Measurements from ENCODE around the gene MRPL37. TPM values are rescaled to one million over a fixed set of nuclear protein-coding genes. Genes with fewer than 3 reads are reported as not detected.
"Not testable (repeated sequence)": the region's sequence is repeated elsewhere in the genome, so short reads cannot be mapped to it uniquely, and the experiment has no call there.

Gene MRPL37
- total RNA-seq, 2 donors from 2014 or later, result 115 to 164 TPM

DNA sequence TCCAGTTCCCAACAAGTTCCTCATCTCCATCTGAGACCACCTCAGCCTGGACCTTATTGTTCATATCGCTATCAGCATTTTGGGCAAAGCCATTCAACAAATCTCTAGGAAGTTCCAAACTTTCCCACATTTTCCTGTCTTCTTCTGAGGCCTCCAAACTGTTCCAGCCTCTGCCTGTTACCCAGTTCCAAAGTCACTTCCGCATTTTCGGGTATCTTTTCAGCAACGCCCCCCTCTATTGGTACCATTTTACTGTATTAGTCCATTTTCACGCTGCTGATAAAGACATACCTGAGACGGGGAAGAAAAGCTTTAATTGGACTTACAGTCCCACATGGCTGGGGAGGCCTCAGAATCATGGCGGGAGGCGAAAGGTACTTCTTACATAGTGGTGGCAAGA lies 33.6 kb upstream of the MRPL37 start:
- H3K36me3 Mint-ChIP-seq (ENCODE audit: low read depth); H3K4me3 Mint-ChIP-seq; ATAC-seq (replicated peaks); H3K27me3 Mint-ChIP-seq; H3K27ac Mint-ChIP-seq; H3K4me1 Mint-ChIP-seq; H3K9me3 Mint-ChIP-seq: not testable (repeated sequence)

DNA sequence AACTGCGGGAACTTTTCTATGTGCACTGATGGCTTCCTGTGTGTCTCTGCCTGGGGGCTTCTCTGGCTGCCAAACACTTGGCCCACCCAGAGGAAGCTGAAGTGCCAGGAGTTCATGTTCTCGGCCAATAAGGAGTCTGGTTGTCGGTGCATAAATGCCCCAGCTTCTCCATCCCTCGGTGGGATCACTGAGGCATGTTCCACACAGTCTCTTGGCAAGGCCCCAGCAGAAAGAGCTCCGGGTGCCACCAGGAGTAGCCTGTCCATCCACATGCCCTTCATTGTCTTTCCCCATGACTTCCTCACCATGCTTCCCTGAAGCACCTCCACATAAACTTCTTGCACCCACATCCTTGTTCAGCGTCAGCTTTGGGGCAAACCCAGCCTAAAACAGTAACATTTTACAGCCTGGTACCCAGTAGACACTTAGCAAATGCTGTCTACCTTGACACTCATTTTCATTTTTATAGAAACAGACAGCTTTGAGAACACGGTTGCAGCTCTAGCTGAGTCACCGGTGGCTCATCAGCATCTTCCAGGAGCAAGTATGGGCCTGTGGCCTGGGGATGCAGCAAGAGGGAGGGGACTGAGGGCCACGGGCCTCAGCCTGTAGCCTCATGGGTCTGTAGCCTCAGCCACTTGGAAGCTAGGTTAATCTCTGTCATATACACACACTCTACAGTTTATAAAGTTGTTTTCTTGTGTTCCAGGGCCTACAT lies 32.4 kb upstream of the MRPL37 start:
- peaks cover 7% of the 10 kb centered on the region for H3K4me1 Mint-ChIP-seq
- no peaks in the 10 kb centered on the region for H3K27me3 Mint-ChIP-seq
- H3K4me3 Mint-ChIP-seq, result no peak overlapping the region
- H3K36me3 Mint-ChIP-seq (ENCODE audit: low read depth), result no peaks in the 10 kb centered on the region
- H3K27ac Mint-ChIP-seq, result no peak overlapping the region
- ATAC-seq (replicated peaks), result no peak
- no peaks in the 10 kb centered on the region for H3K9me3 Mint-ChIP-seq

DNA sequence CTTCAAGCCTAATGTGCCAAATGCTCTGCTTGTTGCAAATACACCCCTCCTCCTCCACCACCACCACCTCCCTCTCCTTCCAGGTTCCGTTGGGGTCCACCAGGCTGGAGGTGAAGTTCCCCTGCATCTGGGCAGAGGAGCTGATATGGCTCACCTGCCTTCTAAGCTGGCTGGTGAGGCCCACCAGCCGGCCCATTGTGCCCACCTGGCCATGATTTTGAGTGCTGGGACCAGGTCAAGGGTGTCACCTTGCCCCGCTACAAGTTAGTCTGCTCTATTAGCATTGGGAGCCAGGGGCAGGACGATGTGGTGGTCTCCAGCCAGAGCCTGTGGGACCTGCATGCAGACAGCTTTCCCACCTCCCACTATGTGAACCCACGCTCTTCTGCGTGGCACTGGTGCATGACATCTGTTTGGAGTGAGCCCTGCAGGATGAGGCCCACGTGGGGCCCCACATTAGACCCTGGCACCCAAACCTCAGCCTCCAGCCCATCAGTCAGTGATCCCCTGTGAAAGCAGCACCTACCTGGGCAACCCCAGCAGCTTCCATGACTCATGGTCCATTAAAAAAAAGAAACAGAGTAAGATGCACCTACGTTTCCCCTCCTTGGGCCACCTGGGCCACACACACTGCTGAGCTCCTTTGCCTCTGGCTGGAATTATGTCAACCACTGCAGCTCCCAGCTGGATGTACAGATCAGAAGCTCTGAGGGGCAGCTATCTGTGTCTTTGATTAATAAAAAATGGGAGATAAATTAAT lies 31.6 kb upstream of the MRPL37 start:
- no peak overlapping the region for H3K4me3 Mint-ChIP-seq
- H3K9me3 Mint-ChIP-seq, result no peaks in the 10 kb centered on the region
- no peak overlapping the region for H3K27ac Mint-ChIP-seq
- H3K36me3 Mint-ChIP-seq (ENCODE audit: low read depth), result no peaks in the 10 kb centered on the region
- no peak for ATAC-seq (replicated peaks)
- H3K27me3 Mint-ChIP-seq, result no peaks in the 10 kb centered on the region
- H3K4me1 Mint-ChIP-seq, result peaks cover 7% of the 10 kb centered on the region

DNA sequence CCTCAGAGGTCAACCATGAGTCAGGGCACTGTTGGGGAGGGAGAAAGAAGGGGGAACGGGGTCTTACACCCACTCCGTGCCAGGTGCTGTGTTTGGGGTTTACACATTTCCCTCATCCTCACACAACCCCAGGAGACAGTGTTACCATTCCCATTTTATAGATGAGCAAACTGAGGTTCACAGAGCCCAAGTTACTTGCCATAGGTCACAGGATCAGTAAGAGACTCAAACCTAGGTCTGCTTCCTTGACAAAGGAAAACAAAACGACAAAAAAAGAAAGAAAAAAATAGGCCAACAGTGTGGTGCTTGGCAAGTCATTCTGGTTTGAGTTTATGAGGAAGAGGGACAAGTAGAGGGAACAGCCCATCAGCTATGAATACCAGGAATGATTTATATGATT lies 30.9 kb upstream of the MRPL37 start:
- no peak overlapping the region for H3K27ac Mint-ChIP-seq
- H3K27me3 Mint-ChIP-seq, result no peaks in the 10 kb centered on the region
- no peaks in the 10 kb centered on the region for H3K36me3 Mint-ChIP-seq (ENCODE audit: low read depth)
- H3K9me3 Mint-ChIP-seq, result no peaks in the 10 kb centered on the region
- H3K4me3 Mint-ChIP-seq, result no peak overlapping the region
- peaks cover 7% of the 10 kb centered on the region for H3K4me1 Mint-ChIP-seq
- ATAC-seq (replicated peaks), result no peak

DNA sequence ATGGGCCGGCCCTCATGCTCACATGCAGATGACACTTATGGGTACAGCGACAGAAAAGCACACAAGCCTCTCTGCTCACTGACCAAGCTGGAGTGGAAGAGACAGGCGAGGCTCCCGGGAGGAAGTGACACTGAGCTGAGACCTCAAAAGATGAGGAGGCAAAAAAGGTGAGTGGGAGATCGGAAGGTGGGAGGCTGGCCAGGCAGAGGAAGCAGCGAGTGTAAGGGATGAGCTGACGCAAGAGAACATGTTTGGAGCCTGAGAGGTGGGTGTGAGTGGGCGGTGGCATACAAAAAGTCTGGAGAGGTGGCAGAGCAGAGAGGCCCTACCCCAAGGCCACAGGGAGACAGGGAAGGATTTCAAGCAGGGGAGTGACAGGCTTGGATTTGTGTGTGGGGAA lies 29.0 kb upstream of the MRPL37 start:
- no peaks in the 10 kb centered on the region for H3K9me3 Mint-ChIP-seq
- no peak for ATAC-seq (replicated peaks)
- H3K4me3 Mint-ChIP-seq, result no peak overlapping the region
- peak overlapping the region; percentile 86 for H3K27ac Mint-ChIP-seq
- peaks cover 7% of the 10 kb centered on the region for H3K4me1 Mint-ChIP-seq
- H3K36me3 Mint-ChIP-seq (ENCODE audit: low read depth), result no peaks in the 10 kb centered on the region
- no peaks in the 10 kb centered on the region for H3K27me3 Mint-ChIP-seq

DNA sequence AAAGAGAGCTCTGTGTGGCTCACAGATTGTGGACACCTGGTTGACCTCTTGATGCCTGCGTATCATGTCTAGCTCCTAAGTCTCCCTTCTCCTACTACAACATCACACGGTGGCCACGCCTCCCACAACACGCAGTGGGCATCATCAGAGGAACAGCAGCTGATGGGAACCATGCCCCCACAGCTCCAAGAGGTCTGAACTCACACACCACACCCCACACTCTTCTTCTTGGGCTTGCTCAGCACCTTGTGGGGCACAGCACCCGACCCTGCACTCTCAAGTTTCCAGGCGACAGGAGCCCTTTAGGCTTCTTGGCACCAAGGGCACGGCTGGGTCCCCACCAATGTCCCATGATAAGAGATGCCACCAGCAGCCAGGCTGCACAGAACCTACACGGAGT lies 28.4 kb upstream of the MRPL37 start:
- Mint-ChIP-seq H3K27me3 (no peaks in the 10 kb centered on the region), H3K27ac (peak overlapping the region; percentile 86), H3K9me3 (no peaks in the 10 kb centered on the region), H3K36me3 (ENCODE audit: low read depth) (no peaks in the 10 kb centered on the region), H3K4me3 (no peak overlapping the region), H3K4me1 (peaks cover 7% of the 10 kb centered on the region)
- no peak for ATAC-seq (replicated peaks)

DNA sequence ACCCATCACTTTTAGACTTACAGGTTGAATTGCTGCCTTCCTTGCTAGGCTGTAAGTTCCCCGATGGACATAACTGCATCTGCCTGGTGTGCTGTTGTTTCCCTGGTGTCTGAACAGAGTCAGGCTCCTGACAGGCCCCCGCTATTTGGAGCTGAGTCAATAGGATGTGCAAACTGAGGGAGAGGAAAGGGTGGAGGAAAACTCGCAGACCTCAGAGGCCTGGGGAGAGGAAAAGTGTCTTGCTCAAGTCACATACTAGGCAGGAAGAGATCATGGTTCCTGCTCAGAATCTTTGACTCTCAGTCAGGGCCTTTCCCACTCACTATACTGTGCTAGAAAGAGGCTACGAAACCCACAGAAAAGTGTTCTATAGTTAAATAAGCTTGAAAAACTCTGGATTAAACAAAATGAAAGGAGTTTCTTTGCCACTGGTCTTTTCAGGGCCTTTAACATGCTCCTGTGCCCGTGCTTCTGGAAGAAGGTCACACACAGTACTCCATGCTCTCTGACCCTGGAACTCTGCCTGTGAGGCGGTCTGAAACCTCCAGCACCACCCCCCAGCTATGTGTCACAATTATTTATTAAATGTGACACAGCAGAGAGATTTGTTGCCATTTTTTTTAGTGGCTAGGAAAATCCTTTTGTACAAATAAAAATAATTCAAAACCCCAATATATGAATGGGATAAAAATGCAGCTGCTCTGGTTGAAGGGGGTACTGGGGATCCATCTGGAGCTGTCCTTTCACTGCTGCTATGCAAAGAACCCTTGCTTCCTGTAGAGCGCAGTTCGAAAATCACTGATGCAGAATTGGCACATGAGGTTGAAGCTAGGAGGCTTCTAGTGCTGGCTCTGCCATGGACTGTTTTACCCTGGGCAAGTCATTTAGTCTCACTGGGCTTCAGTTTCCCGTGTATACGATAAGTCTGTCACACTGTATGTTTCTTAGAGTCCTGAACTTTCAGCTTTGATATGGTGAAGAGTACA lies 27.1 kb upstream of the MRPL37 start:
- H3K4me1 Mint-ChIP-seq, result peaks cover 7% of the 10 kb centered on the region
- H3K36me3 Mint-ChIP-seq (ENCODE audit: low read depth), result no peaks in the 10 kb centered on the region
- no peak overlapping the region for H3K4me3 Mint-ChIP-seq
- no peaks in the 10 kb centered on the region for H3K27me3 Mint-ChIP-seq
- no peak for ATAC-seq (replicated peaks)
- H3K9me3 Mint-ChIP-seq, result no peaks in the 10 kb centered on the region
- no peak overlapping the region for H3K27ac Mint-ChIP-seq

DNA sequence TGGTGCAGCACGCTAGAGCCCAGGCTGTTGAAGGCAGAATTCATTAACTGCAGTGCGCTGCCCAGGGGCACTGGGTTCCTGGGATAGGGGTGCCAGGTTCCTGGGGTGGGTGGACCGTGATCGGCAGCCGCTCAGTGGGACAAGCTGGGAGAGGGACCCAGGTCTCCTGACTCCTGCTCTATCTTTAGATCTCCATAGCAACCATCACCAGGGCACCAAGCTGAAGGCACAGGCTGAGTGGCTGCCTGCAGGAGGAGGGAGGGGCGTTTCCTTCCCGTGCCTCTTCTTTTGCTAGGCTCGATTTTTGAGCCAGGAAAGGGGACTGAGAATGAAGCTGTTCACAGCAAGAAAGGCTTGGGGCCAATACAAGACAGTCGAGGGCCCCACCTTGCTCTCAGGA lies 26.3 kb upstream of the MRPL37 start:
- H3K27ac Mint-ChIP-seq, result no peak overlapping the region
- H3K9me3 Mint-ChIP-seq, result no peaks in the 10 kb centered on the region
- H3K4me3 Mint-ChIP-seq, result no peak overlapping the region
- no peak for ATAC-seq (replicated peaks)
- H3K36me3 Mint-ChIP-seq (ENCODE audit: low read depth), result no peaks in the 10 kb centered on the region
- H3K4me1 Mint-ChIP-seq, result peaks cover 7% of the 10 kb centered on the region
- no peaks in the 10 kb centered on the region for H3K27me3 Mint-ChIP-seq

DNA sequence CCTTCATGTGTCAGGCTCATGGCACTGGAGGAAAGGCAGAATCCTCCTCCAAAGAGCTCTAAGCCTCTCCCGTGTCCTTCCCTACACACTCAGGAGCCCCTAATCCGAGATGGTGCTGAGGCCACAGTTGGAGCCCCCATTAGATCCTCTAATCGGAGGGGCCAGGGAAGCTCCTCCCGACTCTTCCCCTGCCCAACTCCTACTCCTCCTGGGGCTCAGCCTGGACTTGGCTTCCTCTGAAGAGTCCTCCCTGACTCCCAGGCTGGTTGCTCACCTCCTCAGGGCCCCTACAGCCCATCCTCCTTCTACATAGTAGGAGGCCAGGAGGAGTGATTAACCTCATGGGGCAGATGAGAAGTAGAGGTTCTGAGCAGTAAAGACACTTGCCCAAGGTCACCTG lies 25.9 kb upstream of the MRPL37 start:
- Mint-ChIP-seq H3K9me3 (no peaks in the 10 kb centered on the region), H3K4me3 (no peak overlapping the region), H3K36me3 (ENCODE audit: low read depth) (no peaks in the 10 kb centered on the region), H3K27me3 (no peaks in the 10 kb centered on the region), H3K27ac (no peak overlapping the region), H3K4me1 (peaks cover 7% of the 10 kb centered on the region)
- no peak for ATAC-seq (replicated peaks)

DNA sequence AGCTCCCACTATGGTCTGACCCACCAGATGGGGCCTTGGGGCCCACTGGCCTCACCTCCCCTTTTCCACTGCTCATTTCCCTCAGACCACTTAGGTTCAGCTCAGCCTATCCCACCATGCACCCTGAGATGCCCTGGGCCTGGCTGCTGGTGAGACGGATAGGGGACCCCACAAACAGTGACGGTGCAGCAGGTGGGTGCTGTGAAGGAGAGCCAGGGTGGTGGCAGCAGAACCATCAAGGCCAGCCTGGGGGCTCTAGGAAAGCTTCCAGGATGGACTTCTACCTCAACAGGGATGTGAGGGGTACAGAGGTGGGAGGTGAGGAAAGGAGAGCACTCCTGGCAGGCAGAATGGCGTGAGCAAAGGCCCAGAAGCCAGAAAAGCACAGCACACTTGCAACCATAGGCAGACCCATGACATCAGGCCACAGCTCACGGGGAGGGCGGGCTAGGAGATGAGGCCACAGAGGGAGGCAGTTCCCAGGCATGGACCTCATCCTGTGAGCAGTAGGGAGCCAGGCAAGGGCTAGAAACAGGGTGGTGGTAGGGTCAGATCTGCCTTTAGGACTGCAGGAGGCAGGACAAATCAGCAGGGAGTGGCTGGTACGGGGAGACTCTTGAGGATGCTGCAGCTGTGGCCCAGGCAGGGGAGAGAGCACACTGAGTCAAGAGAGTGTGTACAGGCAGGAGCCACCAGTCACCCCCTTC lies 23.2 kb upstream of the MRPL37 start:
- no peak for ATAC-seq (replicated peaks)
- Mint-ChIP-seq H3K27me3 (no peaks in the 10 kb centered on the region), H3K4me1 (no peaks in the 10 kb centered on the region), H3K4me3 (no peak overlapping the region), H3K9me3 (no peaks in the 10 kb centered on the region), H3K27ac (no peak overlapping the region), H3K36me3 (ENCODE audit: low read depth) (no peaks in the 10 kb centered on the region)

DNA sequence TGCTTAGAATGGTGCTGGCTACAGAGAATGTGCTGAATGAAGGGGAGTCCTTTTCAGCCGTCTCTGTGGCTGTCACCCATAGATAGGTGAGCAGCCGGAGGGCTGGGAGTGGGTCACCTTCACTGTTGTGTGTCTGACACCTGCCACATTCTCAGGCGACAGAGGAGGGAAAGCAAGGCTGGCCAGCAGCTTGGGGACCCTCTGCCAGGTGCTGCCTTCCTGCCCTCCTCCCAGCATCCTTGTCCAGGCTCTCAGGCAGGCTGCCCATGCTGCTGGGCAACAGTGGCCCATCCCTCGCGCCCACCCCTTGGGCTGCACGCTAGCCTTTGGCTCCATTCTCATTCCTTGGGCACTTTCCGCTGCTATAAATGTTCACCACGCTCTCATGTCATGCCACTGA lies 22.2 kb upstream of the MRPL37 start:
- Mint-ChIP-seq H3K4me3 (no peak overlapping the region), H3K4me1 (no peaks in the 10 kb centered on the region), H3K27me3 (no peaks in the 10 kb centered on the region), H3K27ac (no peak overlapping the region), H3K36me3 (ENCODE audit: low read depth) (no peaks in the 10 kb centered on the region), H3K9me3 (no peaks in the 10 kb centered on the region)
- ATAC-seq (replicated peaks), result no peak

DNA sequence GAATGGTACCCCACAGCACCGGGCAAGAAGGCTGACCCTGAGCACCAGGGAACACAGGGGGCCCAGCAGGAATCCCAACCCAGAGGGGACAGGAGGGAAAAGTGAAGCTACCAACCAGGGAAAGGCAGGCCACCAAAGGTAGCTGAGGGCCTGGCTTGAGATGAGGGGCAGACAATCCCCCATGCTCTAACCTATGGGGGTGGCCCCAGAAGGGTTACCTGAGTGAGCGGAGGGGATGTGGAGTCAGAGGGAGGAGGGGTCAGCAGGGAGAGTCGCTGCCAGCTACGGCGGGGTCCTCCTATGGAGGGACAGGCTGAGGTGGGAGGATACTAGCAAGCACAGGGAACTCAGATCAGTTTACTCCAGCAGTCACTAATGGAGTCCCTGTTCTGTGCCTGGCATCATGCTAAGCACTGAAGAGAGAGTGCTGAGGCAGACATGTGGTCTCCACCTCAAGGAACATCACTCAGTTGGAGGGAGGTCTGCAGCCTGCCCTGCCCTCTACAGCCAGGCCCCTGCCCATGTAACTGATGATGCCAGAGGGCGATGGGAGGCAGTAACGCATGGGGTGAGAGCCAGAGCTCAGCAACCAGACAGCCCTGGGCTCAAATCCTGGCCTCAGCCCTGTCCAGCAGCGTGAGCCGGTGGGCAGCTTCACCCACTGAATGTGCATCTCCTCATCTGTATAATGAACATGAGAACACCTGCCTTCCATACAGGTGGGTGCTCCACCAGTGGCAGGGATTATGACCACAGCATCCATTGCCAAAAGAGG lies 21.5 kb upstream of the MRPL37 start:
- no peaks in the 10 kb centered on the region for H3K4me1 Mint-ChIP-seq
- H3K9me3 Mint-ChIP-seq, result no peaks in the 10 kb centered on the region
- H3K4me3 Mint-ChIP-seq, result no peak overlapping the region
- no peak for ATAC-seq (replicated peaks)
- H3K36me3 Mint-ChIP-seq (ENCODE audit: low read depth), result no peaks in the 10 kb centered on the region
- no peak overlapping the region for H3K27ac Mint-ChIP-seq
- no peaks in the 10 kb centered on the region for H3K27me3 Mint-ChIP-seq

DNA sequence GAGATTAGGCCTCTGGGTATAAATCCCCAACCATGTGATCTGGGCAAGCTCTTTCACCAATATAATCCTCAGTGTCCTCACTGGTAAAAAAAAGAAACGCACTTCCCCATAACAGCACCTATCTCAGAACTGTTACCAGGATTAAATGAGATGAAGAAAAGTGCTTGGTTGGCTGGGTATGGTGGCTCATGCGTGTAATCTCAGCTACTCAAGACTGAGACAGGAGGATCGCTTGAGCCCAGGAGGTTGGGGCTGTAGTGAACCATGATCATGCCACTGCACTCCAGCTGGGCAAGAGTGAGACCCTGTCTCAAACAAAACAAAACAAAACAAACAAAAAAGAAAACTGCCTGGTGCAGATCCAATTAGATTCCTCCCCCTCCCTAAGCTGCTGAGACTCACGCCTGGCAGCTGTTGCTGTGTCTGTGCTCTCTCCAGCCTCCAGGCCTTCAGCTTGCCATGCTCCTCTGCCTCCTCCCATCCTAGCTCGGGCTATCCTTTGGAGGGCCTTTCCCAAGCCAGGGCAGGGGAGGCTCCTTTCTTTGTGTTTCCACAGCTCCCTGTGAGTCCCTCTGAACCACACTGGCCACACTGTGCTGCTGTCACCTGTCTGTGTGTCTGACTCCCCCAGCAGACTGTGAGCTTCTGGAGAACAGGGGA lies 19.1 kb upstream of the MRPL37 start:
- no peaks in the 10 kb centered on the region for H3K4me1 Mint-ChIP-seq

More for the DNA sequence above, 19.1 kb upstream of the MRPL37 start:
- no peak for ATAC-seq (replicated peaks)
- H3K4me3 Mint-ChIP-seq, result no peak overlapping the region
- H3K36me3 Mint-ChIP-seq (ENCODE audit: low read depth), result no peaks in the 10 kb centered on the region
- H3K27me3 Mint-ChIP-seq, result no peaks in the 10 kb centered on the region
- no peaks in the 10 kb centered on the region for H3K9me3 Mint-ChIP-seq
- peak overlapping the region; percentile 19 for H3K27ac Mint-ChIP-seq
